HG03066 (cell line): Measurements from ENCODE around the gene NPAS3.

Experiments
- ATAC-seq: cut with Tn5 transposase; IDR thresholded peaks from one replicate; pipeline ENCODE4 v1.9.1; 2021; ENCODE audit warnings: low read depth; ENCODE audit not compliant: unreplicated experiment

Gene NPAS3

GRCh38 chr14:33834466-33835260 is 896.0 kb downstream of the NPAS3 start:
- no peak for ATAC-seq

GRCh38 chr14:33835261-33835655 is 896.6 kb downstream of the NPAS3 start:
- ATAC-seq, result no peak

- no peak for ATAC-seq
Measured at GRCh38 chr14:33835677-33836076, 897.0 kb downstream of the NPAS3 start.

GRCh38 chr14:33836203-33836899 is 897.7 kb downstream of the NPAS3 start:
- ATAC-seq, result no peak

- no peak for ATAC-seq
Measured at GRCh38 chr14:33836900-33837577, 898.4 kb downstream of the NPAS3 start.

GRCh38 chr14:33837943-33838683 is 899.4 kb downstream of the NPAS3 start:
- ATAC-seq, result no peak

- ATAC-seq, result no peak
Measured at GRCh38 chr14:33839193-33840076, 900.8 kb downstream of the NPAS3 start.

GRCh38 chr14:33840797-33841196 is 902.1 kb downstream of the NPAS3 start:
- ATAC-seq, result no peak

- ATAC-seq, result no peak
Measured at GRCh38 chr14:33842299-33842698, 903.6 kb downstream of the NPAS3 start.

GRCh38 chr14:33844118-33844517 is 905.4 kb downstream of the NPAS3 start:
- no peak for ATAC-seq

- no peak for ATAC-seq
Measured at GRCh38 chr14:33846100-33846824, 907.6 kb downstream of the NPAS3 start.

- no peak for ATAC-seq
Measured at GRCh38 chr14:33847066-33847465, 908.4 kb downstream of the NPAS3 start.

- ATAC-seq, result no peak
Measured at GRCh38 chr14:33848009-33848408, 909.3 kb downstream of the NPAS3 start.

- ATAC-seq, result no peak
Measured at GRCh38 chr14:33848706-33849454, 910.2 kb downstream of the NPAS3 start.

GRCh38 chr14:33849455-33849801 is 910.7 kb downstream of the NPAS3 start:
- ATAC-seq, result no peak

- ATAC-seq, result no peak
Measured at GRCh38 chr14:33850826-33851225, 912.1 kb downstream of the NPAS3 start.

- no peak for ATAC-seq
Measured at GRCh38 chr14:33851366-33851765, 912.7 kb downstream of the NPAS3 start.

- ATAC-seq, result no peak
Measured at GRCh38 chr14:33851931-33852330, 913.3 kb downstream of the NPAS3 start.
